ENCODE results near the gene CDKN2B. TPM values are rescaled to one million over a fixed set of nuclear protein-coding genes. Genes with fewer than 3 reads are reported as not detected.
"Not testable (repeated sequence)": the region's sequence is repeated elsewhere in the genome, so short reads cannot be mapped to it uniquely, and the experiment has no call there.

CDKN2B gene
- 1.8 and 2.5 TPM in 2 replicates for total RNA-seq
- 0.21 and 0.81 TPM in 2 replicates for polyA plus RNA-seq

GRCh38 chr9:22008717-22009505 lies at the start of gene CDKN2B:
Gene CDKN2B (minus strand): TSS chr9:22009305. CDS start chr9:22008953, 352 bp downstream.
- no peaks in the 10 kb centered on the region for H3K4me1 ChIP-seq (ENCODE audit: low read depth)
- peak within 1 kb of the TSS; percentile 51 for H3K4me3 ChIP-seq
- H3K27me3 ChIP-seq = peaks cover 58% of the 10 kb centered on the region
- no peaks in the 10 kb centered on the region for H3K9me3 ChIP-seq (ENCODE audit: low read depth)
- DNase-seq (ENCODE audit: low read depth in 1 of 2, low spot score in 1 of 2) = peak; percentile 96 to 98
- peak; percentile 97 for TF ChIP-seq CTCF (IDR thresholded peaks at IDR 0.05; ENCODE audit: low read depth, low read length)
- peak within 1 kb of the TSS; percentile 41 for H3K27ac ChIP-seq
- H3K36me3 ChIP-seq = no peaks in the 10 kb centered on the region

- not testable (repeated sequence) for DNase-seq (ENCODE audit: low read depth in 1 of 2, low spot score in 1 of 2); H3K4me1 ChIP-seq (ENCODE audit: low read depth); H3K4me3 ChIP-seq; H3K9me3 ChIP-seq (ENCODE audit: low read depth); H3K36me3 ChIP-seq; H3K27ac ChIP-seq; H3K27me3 ChIP-seq
Measured at GRCh38 chr9:22057972-22058371, 48.9 kb upstream of the CDKN2B start.

- no peak for DNase-seq (ENCODE audit: low read depth in 1 of 2, low spot score in 1 of 2)
- H3K4me3 ChIP-seq = no peak overlapping the region
- no peaks in the 10 kb centered on the region for H3K9me3 ChIP-seq (ENCODE audit: low read depth)
- H3K27me3 ChIP-seq = no peaks in the 10 kb centered on the region
- H3K4me1 ChIP-seq (ENCODE audit: low read depth) = no peaks in the 10 kb centered on the region
- H3K36me3 ChIP-seq = no peaks in the 10 kb centered on the region
- no peak overlapping the region for H3K27ac ChIP-seq
- no peak for TF ChIP-seq CTCF (IDR thresholded peaks at IDR 0.05; ENCODE audit: low read depth, low read length)
Measured at GRCh38 chr9:22056402-22056801, 47.3 kb upstream of the CDKN2B start.

- Histone ChIP-seq H3K27ac (no peak overlapping the region), H3K36me3 (no peaks in the 10 kb centered on the region)
Measured at GRCh38 chr9:22055090-22055489, 46.0 kb upstream of the CDKN2B start.

GRCh38 chr9:22054529-22054928 lies 45.4 kb upstream of the CDKN2B start:
- no peak for TF ChIP-seq CTCF (IDR thresholded peaks at IDR 0.05; ENCODE audit: low read depth, low read length)
- H3K4me1 ChIP-seq (ENCODE audit: low read depth) = no peaks in the 10 kb centered on the region
- H3K9me3 ChIP-seq (ENCODE audit: low read depth) = no peaks in the 10 kb centered on the region
- no peaks in the 10 kb centered on the region for H3K36me3 ChIP-seq
- H3K27me3 ChIP-seq = no peaks in the 10 kb centered on the region
- no peak overlapping the region for H3K4me3 ChIP-seq
- no peak overlapping the region for H3K27ac ChIP-seq
- DNase-seq (ENCODE audit: low read depth in 1 of 2, low spot score in 1 of 2) = no peak

More at GRCh38 chr9:22055090-22055489, 46.0 kb upstream of the CDKN2B start:
- Histone ChIP-seq H3K4me3 (no peak overlapping the region), H3K9me3 (ENCODE audit: low read depth) (no peaks in the 10 kb centered on the region), H3K4me1 (ENCODE audit: low read depth) (no peaks in the 10 kb centered on the region), H3K27me3 (no peaks in the 10 kb centered on the region)
- TF ChIP-seq CTCF (IDR thresholded peaks at IDR 0.05; ENCODE audit: low read depth, low read length) = no peak
- no peak for DNase-seq (ENCODE audit: low read depth in 1 of 2, low spot score in 1 of 2)

- no peaks in the 10 kb centered on the region for H3K9me3 ChIP-seq (ENCODE audit: low read depth)
- no peaks in the 10 kb centered on the region for H3K27me3 ChIP-seq
- TF ChIP-seq CTCF (IDR thresholded peaks at IDR 0.05; ENCODE audit: low read depth, low read length) = no peak
- no peak overlapping the region for H3K4me3 ChIP-seq
- H3K4me1 ChIP-seq (ENCODE audit: low read depth) = no peaks in the 10 kb centered on the region
- no peak overlapping the region for H3K27ac ChIP-seq
- H3K36me3 ChIP-seq = no peaks in the 10 kb centered on the region
- no peak for DNase-seq (ENCODE audit: low read depth in 1 of 2, low spot score in 1 of 2)
Measured at GRCh38 chr9:22054076-22054475, 45.0 kb upstream of the CDKN2B start.

All from cardiac muscle cell (in vitro differentiated cells and primary cell).